Transverse colon (tissue), 4 donors: Measurements from ENCODE around the gene CIAPIN1.

Source experiments
- EP300 ChIP-seq: sonication (generic); formaldehyde crosslinking; IDR thresholded peaks from one replicate; pipeline ENCODE4 v1.6.1; 2017; ENCODE audit warnings: antibody characterized with exemption, low read depth
- POLR2A ChIP-seq: fragments of 450-650 bp; IDR thresholded peaks from one replicate; pipeline ENCODE4 v1.6.1; 2016; ENCODE audit warnings: antibody characterized with exemption, mild to moderate bottlenecking, moderate library complexity
- POLR2AphosphoS5 ChIP-seq, 3 donors: sonication (generic); formaldehyde crosslinking; IDR thresholded peaks; one replicate each; pipeline ENCODE4 v1.6.1; 2016; ENCODE audit warnings: antibody characterized with exemption in 3 of 3
- TF ChIP-seq, protein P1 (sequence below), 5 experiments: fragments of 200-600 bp in 3 of 5; fragments of 450-650 bp in 2 of 5; sonication (generic) in 3 of 5; IDR thresholded peaks; 1 replicate in 2 of 5; 2 replicates in 3 of 5; pipeline ENCODE4 v1.5.1; 2016 to 2017; ENCODE audit warnings: antibody characterized with exemption in 5 of 5, inconsistent platforms in 3 of 5, mild to moderate bottlenecking in 2 of 5, moderate library complexity in 1 of 5

GRCh38 chr16:57462978-57463362 lies 15.8 kb upstream of the CIAPIN1 start:
- TF ChIP-seq, protein P1, sequence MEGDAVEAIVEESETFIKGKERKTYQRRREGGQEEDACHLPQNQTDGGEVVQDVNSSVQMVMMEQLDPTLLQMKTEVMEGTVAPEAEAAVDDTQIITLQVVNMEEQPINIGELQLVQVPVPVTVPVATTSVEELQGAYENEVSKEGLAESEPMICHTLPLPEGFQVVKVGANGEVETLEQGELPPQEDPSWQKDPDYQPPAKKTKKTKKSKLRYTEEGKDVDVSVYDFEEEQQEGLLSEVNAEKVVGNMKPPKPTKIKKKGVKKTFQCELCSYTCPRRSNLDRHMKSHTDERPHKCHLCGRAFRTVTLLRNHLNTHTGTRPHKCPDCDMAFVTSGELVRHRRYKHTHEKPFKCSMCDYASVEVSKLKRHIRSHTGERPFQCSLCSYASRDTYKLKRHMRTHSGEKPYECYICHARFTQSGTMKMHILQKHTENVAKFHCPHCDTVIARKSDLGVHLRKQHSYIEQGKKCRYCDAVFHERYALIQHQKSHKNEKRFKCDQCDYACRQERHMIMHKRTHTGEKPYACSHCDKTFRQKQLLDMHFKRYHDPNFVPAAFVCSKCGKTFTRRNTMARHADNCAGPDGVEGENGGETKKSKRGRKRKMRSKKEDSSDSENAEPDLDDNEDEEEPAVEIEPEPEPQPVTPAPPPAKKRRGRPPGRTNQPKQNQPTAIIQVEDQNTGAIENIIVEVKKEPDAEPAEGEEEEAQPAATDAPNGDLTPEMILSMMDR (IDR thresholded peaks at IDR 0.05): no peak
- TF ChIP-seq POLR2AphosphoS5 (IDR thresholded peaks at IDR 0.05): no peak
- TF ChIP-seq POLR2A: no peak
- TF ChIP-seq EP300: no peak
